ENCODE data around the gene C22orf39.

C22orf39 gene, protein sequence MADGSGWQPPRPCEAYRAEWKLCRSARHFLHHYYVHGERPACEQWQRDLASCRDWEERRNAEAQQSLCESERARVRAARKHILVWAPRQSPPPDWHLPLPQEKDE

DNA sequence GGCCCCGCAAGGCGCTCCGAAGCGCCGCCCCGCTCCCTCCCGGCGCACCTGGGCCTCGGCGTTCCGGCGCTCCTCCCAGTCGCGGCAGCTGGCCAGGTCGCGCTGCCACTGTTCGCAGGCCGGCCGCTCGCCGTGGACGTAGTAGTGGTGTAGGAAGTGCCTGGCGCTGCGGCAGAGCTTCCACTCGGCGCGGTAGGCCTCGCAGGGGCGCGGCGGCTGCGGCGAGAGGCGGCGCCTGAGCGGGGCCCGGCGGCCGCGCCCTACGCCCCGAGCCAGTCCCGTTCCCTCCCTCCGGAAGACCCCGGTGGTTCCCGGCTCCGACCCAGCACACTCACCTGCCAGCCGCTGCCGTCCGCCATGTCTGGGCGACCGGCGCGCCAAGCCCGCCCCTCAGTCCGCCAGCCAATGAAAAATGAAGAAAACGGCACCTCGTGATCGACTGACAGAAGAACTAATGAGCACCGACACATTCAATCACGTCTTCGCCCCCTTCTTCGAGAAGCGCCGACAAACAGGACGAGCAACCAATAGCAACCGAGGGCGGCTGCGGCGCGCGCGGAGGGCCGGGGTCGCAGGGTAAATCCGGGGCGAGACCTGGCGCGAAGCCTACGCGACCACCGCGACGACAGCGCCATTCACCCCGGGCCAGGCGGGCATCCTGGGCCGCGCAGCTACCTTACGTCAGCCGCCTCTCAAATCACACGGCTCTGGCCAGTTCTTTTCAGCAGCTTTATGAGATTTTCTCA is at the start of gene C22orf39:
TSS of gene C22orf39 (minus strand) at position 382 of the 746 bp plus-strand sequence. CDS start at position 359, 23 bp downstream.
- DNase-seq (ENCODE audit: low spot score), result peak; percentile 95

DNA sequence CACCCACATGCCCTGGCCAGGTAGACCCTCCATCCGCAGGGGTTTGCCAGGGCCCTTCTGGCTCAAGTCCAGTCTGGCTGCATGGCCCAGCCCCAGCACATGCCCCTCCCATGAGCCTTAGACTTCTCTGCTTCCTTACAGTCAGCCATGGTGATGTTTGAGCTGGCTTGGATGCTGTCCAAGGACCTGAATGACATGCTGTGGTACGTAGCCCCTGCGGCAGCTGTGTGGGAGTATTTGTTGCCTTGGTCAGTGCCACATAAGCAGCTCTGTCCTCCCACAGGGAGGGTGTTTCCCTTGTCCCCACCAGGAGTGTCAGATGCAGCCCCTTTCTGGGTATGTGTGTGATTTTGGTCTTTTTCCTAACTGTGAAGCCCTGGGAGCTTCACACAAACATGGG is 49.7 kb upstream of the C22orf39 start:
- no peak for DNase-seq (ENCODE audit: low spot score)

DNA sequence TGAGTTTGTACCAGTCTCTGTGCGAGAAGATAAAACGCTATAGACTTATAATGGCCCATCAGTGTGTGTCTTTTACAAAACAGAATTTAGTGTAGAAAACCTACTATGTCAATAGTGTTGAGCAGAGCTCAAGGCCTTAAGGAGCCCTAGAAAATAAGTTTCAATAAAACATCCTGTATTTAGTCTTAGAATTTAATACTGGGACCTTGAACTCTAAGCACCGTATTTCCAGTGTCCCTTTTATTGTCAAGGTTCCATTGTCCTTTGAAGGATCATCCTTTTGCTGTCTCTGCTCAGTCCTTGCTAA is 48.8 kb upstream of the C22orf39 start:
- DNase-seq (ENCODE audit: low spot score), result no peak

DNA sequence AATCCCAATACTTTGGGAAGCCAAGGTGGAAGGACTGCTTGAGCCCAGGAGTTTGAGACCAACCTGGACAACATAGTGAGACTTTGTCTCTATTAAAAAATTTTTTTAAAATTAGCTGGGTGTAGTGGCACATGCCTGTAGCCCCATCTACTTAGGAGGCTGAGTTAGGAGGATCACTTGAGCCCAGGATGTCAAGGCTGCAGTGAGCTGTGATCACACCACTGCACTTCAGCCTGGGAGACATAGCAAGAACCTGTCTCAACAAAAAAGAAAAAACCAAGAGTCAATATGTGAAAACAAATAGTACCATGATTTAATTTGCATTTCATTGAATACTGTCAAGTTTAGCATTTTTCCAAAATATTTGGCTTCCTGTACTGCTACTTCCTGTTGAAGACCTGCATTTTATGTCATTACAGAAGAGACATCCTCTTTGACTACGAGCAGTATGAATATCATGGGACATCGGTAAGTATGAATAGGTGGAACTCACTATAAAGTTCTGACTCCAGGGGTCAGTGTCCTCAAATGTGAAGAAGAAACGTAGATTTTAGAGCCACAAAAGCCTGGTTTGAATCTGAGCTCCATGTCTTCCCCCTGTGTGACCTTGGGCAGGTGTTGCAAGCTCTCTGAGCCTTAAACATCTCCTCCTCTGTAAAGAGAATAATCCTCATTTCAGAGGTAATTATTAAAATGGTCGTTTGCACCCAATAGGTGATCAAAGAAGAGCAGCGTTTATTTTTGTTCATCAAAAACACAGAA is 48.2 kb upstream of the C22orf39 start:
- DNase-seq (ENCODE audit: low spot score), result peak; percentile 47

DNA sequence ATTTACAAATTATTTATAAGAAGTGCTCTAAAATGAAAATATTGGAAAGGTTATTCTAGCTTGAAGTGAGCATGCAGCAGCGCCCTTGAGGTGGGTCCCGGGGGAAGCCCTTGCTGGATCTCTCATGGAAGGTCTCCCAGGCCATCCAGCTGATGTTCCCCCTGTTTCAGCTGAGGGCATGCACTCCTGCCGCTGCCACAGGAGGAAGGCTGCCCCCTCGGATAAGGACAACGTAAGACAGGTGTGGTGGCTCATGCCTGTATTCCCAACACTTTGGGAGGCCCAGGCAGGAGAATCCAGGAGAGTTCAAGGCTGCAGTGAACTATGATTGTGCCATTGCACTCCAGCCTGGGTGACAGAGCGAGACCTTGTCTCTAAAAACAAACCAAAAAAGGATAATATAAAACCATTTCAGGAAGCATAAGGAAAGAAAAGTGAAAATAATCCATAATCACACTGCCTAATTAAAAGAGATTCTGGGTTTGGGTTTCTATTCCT is 47.2 kb upstream of the C22orf39 start:
- DNase-seq (ENCODE audit: low spot score), result no peak

DNA sequence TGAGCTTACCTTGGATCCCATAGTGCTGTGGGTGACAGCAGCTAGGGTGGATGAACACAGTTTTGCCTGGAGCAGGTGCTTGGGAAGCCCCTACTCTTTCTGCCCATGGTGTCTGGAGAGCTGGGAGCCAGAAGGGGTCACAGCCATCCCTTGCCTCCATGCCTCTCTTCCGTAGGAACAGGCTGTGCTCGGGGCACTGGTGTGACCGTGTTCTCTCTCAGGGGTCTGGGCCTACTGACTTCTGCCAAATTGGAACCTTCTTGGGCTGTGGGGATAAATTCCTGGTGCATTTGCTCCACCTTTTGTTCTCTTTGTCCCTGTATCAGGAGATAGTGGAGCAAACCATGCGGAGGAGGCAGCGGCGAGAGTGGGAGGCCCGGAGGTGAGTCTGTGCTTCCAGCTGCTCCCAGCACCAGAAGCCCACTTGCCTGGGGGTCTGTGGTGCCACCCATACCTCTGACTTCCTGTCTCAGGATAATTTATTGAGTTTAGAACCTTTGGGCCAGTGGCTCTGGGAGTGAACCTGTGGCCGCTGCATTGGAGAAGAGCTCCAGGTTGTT is 46.6 kb upstream of the C22orf39 start:
- no peak for DNase-seq (ENCODE audit: low spot score)

DNA sequence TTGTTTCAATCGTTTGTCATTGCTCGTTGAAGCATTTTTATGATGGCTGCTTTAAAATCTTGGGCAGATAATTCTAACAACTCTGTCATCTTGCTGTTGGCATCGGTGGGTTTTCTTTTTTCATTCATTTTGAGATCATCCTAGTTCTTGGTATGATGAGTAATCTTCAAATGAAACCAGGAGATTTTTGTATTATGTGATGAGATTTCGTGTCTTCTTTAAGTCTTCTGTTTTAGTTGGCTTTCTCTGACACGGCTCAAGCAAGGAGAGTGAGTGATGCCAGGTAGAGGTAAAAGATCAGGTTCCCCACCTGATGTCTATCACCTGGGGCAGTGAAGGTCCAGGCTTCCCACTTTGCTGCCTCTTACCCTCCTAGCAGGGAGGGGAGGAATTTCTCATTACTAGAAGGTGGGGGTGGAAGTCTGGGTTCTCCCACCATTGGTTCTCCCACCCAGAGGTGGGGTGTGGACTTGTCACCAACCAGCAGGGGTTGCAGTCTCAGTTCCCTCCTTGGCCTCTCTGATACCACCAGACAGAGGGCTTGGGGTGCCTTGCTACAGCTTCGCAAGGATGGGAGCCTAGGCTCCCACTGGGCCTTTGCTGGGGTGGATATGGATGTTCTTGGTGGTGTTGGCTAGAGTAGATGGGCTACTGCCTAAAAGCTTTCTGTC is 45.1 kb upstream of the C22orf39 start:
- DNase-seq (ENCODE audit: low spot score), result no peak

DNA sequence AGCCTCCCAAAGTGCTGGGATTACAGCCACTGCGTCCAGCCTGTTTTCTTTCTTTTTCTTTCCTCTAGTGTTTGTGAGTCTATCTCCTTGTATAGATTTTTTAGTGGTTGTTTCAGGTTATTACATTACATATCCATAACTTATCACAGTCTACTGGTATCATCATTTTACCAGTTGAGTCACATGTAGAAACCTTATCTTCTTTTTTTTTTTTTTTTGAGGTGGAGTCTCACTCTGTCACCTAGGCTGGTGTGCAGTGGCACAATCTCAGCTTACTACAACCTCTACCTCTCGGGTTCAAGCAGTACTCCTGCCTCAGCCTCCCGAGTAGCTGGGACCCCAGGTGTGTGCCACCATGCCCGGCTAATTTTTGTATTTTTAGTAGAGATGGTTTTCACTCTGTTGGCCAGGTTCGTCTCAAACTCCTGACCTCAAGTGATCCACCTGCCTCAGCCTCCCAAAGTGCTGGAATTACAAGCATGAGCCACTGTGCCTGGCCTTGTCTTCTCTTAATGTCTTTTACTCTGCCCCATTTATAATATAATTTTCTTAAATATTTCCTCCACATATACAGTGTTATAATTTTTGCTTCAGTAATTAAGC is 43.2 kb upstream of the C22orf39 start:
- DNase-seq (ENCODE audit: low spot score), result no peak

DNA sequence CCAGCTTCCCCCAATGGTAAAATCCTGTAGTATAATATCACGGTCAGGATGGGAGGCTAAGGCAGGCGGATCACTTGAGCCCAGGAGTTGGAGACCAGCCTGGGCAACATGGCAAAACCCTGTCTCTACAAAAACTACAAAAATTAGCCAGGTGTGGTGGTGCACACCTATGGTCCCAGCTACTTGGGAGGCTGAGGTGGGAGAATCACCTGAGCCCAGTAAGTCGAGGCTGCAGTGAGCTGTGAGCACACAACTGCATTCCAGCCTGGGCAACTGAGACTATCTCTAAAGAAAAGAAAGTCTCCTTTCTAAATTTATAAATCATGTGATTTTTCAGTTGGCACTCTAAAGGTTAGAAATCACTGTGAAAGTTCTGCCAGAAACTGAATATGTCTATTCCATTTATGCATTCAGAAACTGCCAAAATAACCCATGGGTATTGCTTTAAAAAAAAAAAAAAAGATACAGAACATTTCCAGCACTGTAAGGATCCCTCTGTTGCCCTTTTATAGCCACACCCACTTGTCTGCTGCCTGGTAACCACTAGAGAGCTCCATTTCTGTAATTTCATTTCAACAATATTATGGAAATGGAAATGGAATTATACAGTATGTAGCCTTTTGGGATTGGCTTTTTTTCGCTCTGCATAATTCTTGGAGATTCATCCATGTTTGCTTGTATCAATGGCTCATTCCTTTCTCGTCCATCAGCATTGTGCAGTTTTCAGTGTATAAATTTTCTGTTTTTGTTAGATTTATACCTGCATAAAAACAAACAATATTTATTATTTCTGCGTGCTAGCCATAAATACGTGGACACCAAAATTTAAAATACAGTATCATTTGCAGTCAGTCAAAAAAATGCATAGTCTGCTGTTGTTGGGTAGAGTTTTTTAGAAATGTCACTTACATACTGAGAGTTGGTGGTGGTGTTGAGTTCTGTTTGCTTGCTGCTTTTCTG is 41.7 kb upstream of the C22orf39 start:
- DNase-seq (ENCODE audit: low spot score), result peak; percentile 21

DNA sequence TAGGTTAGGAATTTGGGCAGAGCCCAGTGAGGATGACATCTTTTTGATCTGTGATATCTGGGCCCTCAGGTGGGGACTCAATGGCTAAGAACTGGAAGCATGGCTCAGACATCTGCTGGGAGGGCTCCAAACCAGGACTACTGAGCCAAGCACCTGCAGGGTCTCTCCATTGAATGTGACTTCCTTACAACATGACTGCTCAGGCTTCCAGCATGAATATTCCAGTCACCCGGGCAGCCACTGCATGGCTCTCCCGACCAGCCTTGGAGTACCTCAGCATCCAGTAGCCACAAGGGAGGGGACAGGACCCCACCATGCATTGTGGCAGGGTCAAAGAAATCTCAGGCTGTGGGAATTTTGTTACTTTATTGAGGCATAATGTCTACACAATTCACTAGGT is 40.8 kb upstream of the C22orf39 start:
- DNase-seq (ENCODE audit: low spot score), result no peak

DNA sequence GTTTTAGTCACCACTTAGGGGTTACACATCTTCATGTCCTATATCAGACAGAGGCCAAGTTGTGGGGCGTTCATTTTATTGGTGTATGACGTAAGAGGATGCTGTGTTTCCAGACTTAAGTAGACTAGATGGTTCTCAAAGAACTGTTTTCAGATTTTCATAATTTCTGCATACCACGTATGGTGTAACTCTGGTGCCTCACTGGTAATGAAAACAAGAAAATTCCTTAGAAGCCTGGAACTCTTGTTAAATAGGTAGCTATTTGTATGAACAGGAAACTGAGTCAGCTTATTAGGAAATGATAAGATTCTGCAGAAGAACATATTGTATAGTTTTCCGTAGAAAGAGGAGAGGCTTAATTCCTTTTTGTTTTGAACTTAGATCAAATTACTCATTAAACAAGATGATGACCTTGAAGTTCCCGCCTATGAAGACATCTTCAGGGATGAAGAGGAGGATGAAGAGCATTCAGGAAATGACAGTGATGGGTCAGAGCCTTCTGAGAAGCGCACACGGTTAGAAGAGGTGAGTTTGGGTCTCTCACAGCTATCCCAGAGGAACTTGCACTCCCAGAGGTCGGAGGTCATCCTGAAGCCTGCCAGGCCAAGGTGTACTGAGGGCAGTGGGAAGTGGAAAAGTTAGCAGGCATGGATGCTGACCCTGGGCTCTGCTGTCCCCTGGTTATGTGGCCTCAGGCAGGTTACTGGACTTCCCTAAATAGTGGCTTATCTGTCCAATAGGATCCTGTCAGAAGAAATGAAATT is 36.2 kb upstream of the C22orf39 start:
- no peak for DNase-seq (ENCODE audit: low spot score)

DNA sequence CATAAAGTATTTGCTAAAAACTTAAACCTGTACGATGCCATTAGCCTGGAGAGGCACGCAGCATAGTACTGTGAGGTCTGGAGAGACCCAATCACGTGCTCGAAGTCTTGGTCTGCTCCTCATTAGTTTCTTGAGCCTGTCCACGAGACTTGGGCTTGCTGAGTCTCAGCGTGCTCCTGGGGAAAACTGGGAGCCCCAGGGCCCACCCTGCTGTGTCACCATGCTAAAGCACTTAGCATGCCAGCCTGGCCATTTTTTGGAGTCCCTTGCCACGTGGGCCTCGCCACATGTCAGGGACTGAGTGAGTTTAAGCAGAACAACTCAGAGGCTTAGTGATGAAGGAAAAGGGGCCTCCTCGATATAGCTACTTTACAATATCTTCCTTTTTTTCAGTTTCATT is 34.8 kb upstream of the C22orf39 start:
- no peak for DNase-seq (ENCODE audit: low spot score)

DNA sequence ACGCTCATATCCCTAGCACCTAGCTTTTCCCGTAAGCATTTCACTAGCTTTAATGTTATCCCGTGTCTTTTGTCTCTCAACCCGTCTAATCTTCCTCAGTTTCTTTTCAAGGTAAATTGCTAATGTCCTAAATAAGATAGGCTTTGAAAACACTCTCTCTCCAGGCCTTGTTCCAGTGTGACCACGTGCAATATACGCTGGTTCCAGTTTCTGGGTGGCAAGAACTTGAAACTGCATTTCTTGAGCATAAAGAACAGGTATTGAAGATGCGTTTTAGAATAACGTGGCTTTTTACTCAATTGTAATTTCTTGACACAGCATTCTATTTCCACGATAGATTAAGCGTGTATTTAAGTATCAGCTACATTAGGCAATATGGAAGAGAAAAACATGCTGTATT is 33.3 kb upstream of the C22orf39 start:
- no peak for DNase-seq (ENCODE audit: low spot score)

DNA sequence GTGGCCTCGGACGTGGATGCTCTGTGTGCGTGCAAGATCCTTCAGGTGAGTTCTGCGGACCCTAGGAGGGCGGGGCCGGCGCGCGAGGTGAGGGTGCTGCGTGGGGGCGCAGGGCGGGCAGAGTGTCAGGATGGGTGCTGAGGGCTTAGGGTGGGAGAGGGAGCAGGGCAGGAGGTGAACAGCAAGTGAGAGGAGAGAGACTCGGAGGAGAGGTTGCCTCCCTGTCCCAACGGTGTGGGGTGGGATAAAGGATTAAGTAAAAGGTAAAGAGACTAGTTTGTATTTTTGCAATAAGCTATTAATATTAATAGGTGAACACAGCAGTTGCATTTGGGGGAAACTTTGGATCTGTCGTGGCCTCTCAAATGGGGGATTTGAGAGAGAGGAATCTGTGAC is 32.7 kb upstream of the C22orf39 start:
- DNase-seq (ENCODE audit: low spot score), result peak; percentile 38

DNA sequence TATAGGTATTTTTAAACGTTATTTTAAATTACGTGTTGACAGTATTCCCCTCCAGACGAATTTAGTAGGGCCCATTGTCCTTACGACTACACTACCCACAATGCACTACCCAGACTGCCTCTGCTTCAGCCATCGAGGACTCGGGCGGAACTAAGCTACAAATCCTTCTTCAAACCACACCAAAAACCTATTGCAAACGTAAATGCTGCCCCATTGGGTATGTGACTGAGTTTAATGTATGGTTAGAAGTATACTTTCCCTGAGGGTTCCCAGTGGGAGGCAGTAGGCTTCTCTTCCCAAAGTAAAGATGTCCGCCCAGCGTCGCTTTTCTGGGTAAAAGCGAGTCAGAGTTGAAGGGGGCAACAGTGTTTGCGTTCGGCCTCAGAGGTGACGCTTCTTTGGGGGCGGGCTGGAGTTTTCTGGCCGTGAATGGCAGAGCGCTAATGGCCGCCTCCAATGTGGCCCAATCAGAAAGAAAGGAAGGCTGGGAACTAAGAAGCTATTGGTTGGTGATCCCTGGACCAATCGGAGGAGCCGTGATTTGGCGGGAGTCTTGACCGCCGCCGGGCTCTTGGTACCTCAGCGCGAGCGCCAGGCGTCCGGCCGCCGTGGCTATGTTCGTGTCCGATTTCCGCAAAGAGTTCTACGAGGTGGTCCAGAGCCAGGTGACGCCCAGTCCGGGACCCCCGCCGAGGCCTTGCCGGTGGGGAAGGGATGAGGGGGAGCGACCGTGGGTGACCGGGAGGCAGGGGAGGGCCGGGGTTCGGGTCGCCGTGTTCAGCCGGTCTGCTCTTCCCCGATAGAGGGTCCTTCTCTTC is 32.1 kb upstream of the C22orf39 start, which contains the start of gene CDC45:
TSS of gene CDC45 (plus strand) at position 566 of the 818 bp plus-strand sequence. CDS start at position 615, 49 bp downstream.
- peak; percentile 98 for DNase-seq (ENCODE audit: low spot score)

DNA sequence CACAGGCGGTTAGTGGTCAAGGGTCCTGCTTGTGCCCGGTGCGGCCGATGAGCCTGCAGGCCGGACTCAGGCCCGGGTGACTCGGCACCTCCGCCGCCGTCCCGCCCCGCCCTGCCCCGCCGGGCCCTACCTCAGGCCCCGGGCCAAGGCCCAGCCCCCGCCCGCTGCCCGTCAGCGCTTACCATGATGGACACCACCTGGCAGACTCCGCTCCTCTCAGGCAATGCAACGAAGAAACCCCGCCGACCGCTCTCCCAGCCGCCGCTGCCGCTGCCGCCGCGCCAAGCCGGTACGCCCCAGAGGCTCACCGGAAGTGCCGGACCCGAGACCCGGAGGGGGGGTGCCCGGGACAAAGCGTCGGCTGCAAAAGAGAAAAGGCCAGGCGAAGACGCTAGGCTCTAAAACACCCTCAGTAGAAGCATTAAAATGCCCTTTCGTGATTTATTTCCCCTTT is 31.4 kb upstream of the C22orf39 start, which contains the start of gene UFD1:
TSS of gene UFD1 (minus strand) at position 293 of the 454 bp plus-strand sequence. CDS start at position 185, 108 bp downstream.
- DNase-seq (ENCODE audit: low spot score), result peak; percentile 83

DNA sequence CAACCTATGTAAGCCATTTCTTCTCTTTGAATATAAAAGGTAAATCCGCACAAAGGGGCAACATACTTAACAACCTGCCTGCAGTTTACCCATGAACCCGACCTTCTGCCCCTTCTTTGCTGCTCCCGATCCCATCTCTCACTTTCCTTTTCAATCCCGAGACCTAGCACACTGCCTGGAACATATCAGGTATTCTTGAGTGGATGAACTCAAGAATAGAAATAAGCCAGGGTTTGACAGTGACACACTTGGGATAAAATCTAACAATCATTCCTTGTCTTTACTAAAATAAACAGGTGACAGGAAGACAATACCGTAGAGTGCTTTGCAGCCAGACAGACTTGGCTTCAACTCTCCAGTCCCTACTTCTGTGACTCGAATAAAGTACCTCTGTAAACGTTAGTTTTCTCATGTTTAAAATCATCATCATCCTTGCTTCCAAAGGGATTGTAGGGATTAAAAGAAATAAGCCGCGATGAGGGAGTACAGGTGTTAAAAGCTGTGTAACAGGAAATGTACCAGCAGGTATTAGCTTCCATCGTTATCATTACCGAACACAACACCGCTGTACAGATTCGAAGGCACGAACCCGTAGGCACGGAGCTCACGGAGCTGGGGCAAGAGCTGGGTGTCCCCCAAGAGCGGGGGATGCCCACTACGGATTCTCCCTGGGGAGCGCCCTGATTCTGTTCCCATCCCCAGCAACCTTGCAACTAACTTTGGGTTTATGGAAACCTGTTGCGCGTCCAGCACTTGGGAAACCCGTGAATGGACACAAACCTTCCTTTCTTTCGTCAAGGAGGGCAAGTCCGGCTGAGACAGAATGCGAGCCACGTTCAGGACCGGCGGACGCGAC is 30.8 kb upstream of the C22orf39 start:
- DNase-seq (ENCODE audit: low spot score), result peak; percentile 57

All from NAMALWA (cell line).